ENCODE measurements around the gene RPS27A. TPM values are rescaled to one million over a fixed set of nuclear protein-coding genes. Genes with fewer than 3 reads are reported as not detected.

The RPS27A gene
- 580 and 1,143 TPM in 2 replicates for total RNA-seq

DNA sequence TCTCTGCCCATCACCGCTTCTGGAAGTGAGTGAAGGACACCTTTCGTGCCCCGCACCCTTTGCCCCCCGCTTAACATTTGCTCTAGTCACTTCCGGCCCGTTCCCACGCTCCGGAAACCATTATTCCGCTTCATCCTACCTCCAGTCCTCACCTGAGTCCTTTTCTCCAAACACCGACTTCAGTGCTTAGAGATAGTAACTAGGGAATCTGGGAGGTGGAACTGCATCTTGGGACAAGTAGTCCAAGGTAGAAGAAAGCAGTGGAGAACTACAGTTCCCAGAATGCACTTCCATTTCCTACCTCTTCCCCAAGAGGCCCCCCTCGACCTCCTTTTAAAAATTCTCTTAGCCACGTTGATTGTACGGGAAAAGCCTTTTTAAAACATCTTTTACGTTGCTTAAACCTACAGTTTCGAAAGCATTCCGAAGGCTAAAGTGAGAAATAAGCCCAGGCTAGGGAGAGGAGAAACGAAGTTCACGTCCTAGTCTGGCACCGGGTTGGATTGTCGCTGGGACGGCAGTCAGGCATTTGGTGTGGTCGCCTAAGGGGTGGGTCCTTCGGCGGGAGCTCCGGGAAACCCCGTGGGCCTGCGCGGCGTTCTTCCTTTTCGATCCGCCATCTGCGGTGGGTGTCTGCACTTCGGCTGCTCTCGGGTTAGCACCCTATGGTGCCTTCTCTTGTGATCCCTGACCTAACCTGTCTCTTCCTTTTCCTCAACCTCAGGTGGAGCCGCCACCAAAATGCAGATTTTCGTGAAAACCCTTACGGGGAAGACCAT lies at the start of gene RPS27A, which contains the start of gene CLHC1:
Gene RPS27A (plus strand): TSS at position 605 of the 779 bp plus-strand sequence. CDS start 137 bp downstream, at position 742.
Gene CLHC1 (minus strand): TSS at position 210 of the 779 bp plus-strand sequence. CDS start 9,882 bp downstream, outside the sequence.

DNA sequence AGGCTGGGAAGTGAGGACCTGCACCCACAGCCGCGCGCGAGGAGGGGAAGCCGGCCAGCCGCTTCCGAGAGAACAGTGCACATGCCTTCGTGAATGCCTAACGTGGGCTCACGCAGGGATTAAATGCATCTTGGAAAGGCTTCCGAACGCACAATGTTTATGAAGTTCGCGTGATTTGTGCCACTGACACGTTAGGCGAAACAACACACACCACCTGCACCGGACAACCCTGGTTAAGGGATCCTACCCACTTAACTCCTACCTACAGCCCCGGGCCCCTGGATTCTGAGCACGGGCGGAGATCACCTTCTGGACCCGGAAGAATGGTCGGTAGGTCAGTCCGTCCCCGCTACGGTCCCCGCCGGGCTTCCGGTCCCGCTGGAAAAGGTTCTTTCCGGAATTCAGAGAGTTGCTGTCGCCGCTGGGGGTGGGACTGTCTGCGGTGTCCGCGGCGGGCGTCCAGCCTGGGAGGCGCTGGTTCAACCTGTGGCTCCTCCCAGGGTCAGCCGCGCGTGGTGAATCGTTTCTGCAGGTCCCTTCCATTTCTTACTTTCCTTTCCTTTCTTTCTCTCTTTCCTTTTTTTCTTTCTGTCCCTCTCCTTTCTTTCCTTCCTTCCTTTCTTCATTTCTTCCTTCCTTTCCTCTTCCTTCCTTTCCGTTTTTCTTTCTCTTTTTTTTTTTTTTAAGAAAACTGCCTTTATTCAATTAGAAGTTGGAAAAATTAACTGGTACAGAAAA lies 36.6 kb downstream of the RPS27A start, which contains the start of gene MTIF2:
Gene MTIF2 (minus strand): TSS at position 325 of the 738 bp plus-strand sequence. CDS start 5,373 bp downstream, outside the sequence.

Other genes with a start within 250 kb of the RPS27A start
- 136 and 410 TPM in 2 replicates for gene RTN4, start 182.2 kb upstream of the RPS27A start, total RNA-seq
- gene CLHC1, start 395 bp upstream of the RPS27A start, total RNA-seq, result 9.6 and 20.1 TPM in 2 replicates
- 81.7 and 101 TPM in 2 replicates for gene MTIF2, start 36.5 kb downstream of the RPS27A start, total RNA-seq
- gene CCDC88A, start 187.2 kb downstream of the RPS27A start, total RNA-seq, result 20.5 and 23.5 TPM in 2 replicates